Mesenchymal stem cell (in vitro differentiated cells and primary cell): ENCODE results near the gene ORMDL3.
A peak's percentile ranks its signal among the peaks of the same experiment; 100 is the strongest.

ENCODE experiments used
- DNase-seq: peaks from one replicate; pipeline ENCODE4 v3.0.0-alpha.2; 2013
- H2AFZ ChIP-seq: one replicate; pipeline ENCODE4 v1.6.1; 2013; ENCODE audit warnings: low read depth, mild to moderate bottlenecking, control low read depth, inconsistent platforms, low read length, moderate library complexity
- H2AK5ac ChIP-seq: 2 replicates; pipeline ENCODE4 v1.6.1; 2013; ENCODE audit warnings: low read length, moderate library complexity, mild to moderate bottlenecking, inconsistent platforms; ENCODE audit not compliant: severe bottlenecking
- H2BK120ac ChIP-seq: one replicate; pipeline ENCODE4 v1.6.1; 2013; ENCODE audit warnings: low read depth, mild to moderate bottlenecking, inconsistent platforms, low read length, moderate library complexity
- H2BK12ac ChIP-seq, 2 experiments: one replicate each; pipeline ENCODE4 v1.6.1; 2013; ENCODE audit warnings: inconsistent platforms in 2 of 2, low read length in 2 of 2, mild to moderate bottlenecking in 2 of 2, moderate library complexity in 2 of 2, control low read depth in 1 of 2
- H2BK15ac ChIP-seq: one replicate; pipeline ENCODE4 v1.6.1; 2013; ENCODE audit warnings: mild to moderate bottlenecking, low read depth, inconsistent platforms; ENCODE audit not compliant: poor library complexity, severe bottlenecking
- H2BK5ac ChIP-seq: 2 replicates; pipeline ENCODE4 v1.6.1; 2013; ENCODE audit warnings: low read depth, mild to moderate bottlenecking, low read length, control low read depth, inconsistent platforms; ENCODE audit not compliant: poor library complexity, severe bottlenecking
- H3K14ac ChIP-seq, 2 experiments: one replicate each; pipeline ENCODE4 v1.6.1; 2013; ENCODE audit warnings: inconsistent platforms in 2 of 2, low read length in 2 of 2, control low read depth in 1 of 2, mild to moderate bottlenecking in 1 of 2, moderate library complexity in 1 of 2
- H3K18ac ChIP-seq, 2 experiments: one replicate each; pipeline ENCODE4 v1.6.1; 2013; ENCODE audit warnings: inconsistent platforms in 2 of 2, low read length in 2 of 2, control low read depth in 1 of 2, low read depth in 1 of 2, mild to moderate bottlenecking in 1 of 2
- H3K23ac ChIP-seq, 2 experiments: one replicate each; pipeline ENCODE4 v1.6.1; 2013; ENCODE audit warnings: inconsistent platforms in 2 of 2, low read length in 2 of 2, mild to moderate bottlenecking in 2 of 2, moderate library complexity in 2 of 2, control low read depth in 1 of 2
- H3K27ac ChIP-seq: 2 replicates; pipeline ENCODE4 v1.5.1; 2013; ENCODE audit warnings: mild to moderate bottlenecking, moderate library complexity, low read length, control low read depth, inconsistent platforms; ENCODE audit not compliant: poor library complexity, severe bottlenecking
- H3K27me3 ChIP-seq, 2 experiments: 2 replicates each; pipeline versions ENCODE4 v1.6.1 to v1.7.0; 2013; ENCODE audit warnings: low read length in 2 of 2, mild to moderate bottlenecking in 2 of 2, moderate library complexity in 2 of 2, control low read depth in 1 of 2, inconsistent platforms in 1 of 2; ENCODE audit not compliant: control insufficient read depth in 1 of 2, insufficient read depth in 1 of 2
- H3K36me3 ChIP-seq, 2 experiments: 2 replicates each; pipeline versions ENCODE4 v1.6.1 to v1.7.0; 2013; ENCODE audit warnings: low read length in 2 of 2, control low read depth in 1 of 2, inconsistent platforms in 1 of 2, low read depth in 1 of 2, mild to moderate bottlenecking in 1 of 2; ENCODE audit not compliant: insufficient read depth in 2 of 2, control insufficient read depth in 1 of 2
- H3K4ac ChIP-seq, 2 experiments: one replicate each; pipeline ENCODE4 v1.6.1; 2013; ENCODE audit warnings: inconsistent platforms in 2 of 2, low read length in 2 of 2, mild to moderate bottlenecking in 2 of 2, moderate library complexity in 2 of 2, control low read depth in 1 of 2, low read depth in 1 of 2
- H3K4me1 ChIP-seq: 2 replicates; pipeline ENCODE4 v1.6.1; 2013; ENCODE audit warnings: low read depth, low read length, control low read depth; ENCODE audit not compliant: control insufficient read depth, insufficient read depth
- H3K4me2 ChIP-seq: 2 replicates; pipeline ENCODE4 v1.6.1; 2013; ENCODE audit warnings: low read length, mild to moderate bottlenecking, inconsistent platforms; ENCODE audit not compliant: poor library complexity, severe bottlenecking
- H3K4me3 ChIP-seq, 2 experiments: 2 replicates each; pipeline versions ENCODE4 v1.5.1 to v1.7.0; 2013; ENCODE audit warnings: low read length in 2 of 2, mild to moderate bottlenecking in 2 of 2, control low read depth in 1 of 2, low read depth in 1 of 2; ENCODE audit not compliant: insufficient read depth in 1 of 2
- H3K79me1 ChIP-seq: replicated peaks from 2 replicates; pipeline ENCODE4 v1.6.1; 2013; ENCODE audit warnings: mild to moderate bottlenecking, control low read depth, low read length, inconsistent platforms; ENCODE audit not compliant: poor library complexity, severe bottlenecking
- H3K9ac ChIP-seq: 2 replicates; pipeline ENCODE4 v1.7.0; 2013; ENCODE audit warnings: mild to moderate bottlenecking, low read length, moderate library complexity
- H3K9me3 ChIP-seq: 2 replicates; pipeline ENCODE4 v1.7.0; 2013; ENCODE audit warnings: mild to moderate bottlenecking, low read length; ENCODE audit not compliant: control insufficient read depth
- H4K8ac ChIP-seq: one replicate; pipeline ENCODE4 v1.6.1; 2013; ENCODE audit warnings: inconsistent platforms, mild to moderate bottlenecking, low read length, moderate library complexity
- H4K91ac ChIP-seq: one replicate; pipeline ENCODE4 v1.6.1; 2013; ENCODE audit warnings: mild to moderate bottlenecking, low read length, inconsistent platforms
- WGBS: methylation state at CpG from one replicate; pipeline ENCODE4 v1.1.7; 2013; ENCODE audit warnings: mixed read lengths; 5-methylcytosine and 5-hydroxymethylcytosine counted together

The ORMDL3 gene

DNA sequence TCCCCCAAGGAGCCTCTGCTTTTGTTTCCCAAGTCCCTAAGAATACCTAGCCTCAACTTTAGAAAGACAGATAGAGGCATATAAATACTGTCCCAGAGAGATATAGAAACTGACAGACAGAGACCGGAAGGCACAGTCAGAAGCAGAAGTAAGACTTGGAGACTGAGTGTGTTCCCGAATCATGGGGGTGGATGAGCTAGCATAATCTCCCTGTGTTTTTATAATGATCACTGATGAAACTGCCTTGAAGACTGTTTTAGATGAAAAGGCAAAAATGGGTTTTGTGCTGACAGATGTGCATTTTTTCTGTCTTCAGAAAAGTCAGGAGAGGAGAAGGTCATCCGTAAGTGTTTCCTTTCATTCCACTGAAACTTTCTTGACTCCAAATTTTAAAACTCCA is 44.9 kb upstream of the ORMDL3 start:
- H2AFZ ChIP-seq, result no peak overlapping the region
- no peak overlapping the region for H2BK5ac ChIP-seq
- no peaks in the 10 kb centered on the region for H3K36me3 ChIP-seq
- no peaks in the 10 kb centered on the region for H3K79me1 ChIP-seq
- no peak overlapping the region for H3K18ac ChIP-seq
- H3K4me1 ChIP-seq, result no peaks in the 10 kb centered on the region
- no peak overlapping the region for H3K27ac ChIP-seq
- peaks cover 4 to 44% of the 10 kb centered on the region in 2 experiments for H3K27me3 ChIP-seq
- no peak overlapping the region for H4K91ac ChIP-seq
- H2BK15ac ChIP-seq, result no peak overlapping the region
- no peak overlapping the region for H3K23ac ChIP-seq
- no peak overlapping the region for H2AK5ac ChIP-seq
- no peak overlapping the region for H4K8ac ChIP-seq
- H3K14ac ChIP-seq, result no peak overlapping the region
- no peak overlapping the region for H3K4me3 ChIP-seq
- peak overlapping the region; percentile 66 for H3K9ac ChIP-seq
- no peak overlapping the region for H3K4me2 ChIP-seq
- no peaks in the 10 kb centered on the region for H3K9me3 ChIP-seq
- no peak overlapping the region for H3K4ac ChIP-seq
- no peak overlapping the region for H2BK120ac ChIP-seq
- DNase-seq, result no peak
- WGBS, result 66% methylated on average over 3 of the region's 3 CpGs
- H2BK12ac ChIP-seq, result no peak overlapping the region

DNA sequence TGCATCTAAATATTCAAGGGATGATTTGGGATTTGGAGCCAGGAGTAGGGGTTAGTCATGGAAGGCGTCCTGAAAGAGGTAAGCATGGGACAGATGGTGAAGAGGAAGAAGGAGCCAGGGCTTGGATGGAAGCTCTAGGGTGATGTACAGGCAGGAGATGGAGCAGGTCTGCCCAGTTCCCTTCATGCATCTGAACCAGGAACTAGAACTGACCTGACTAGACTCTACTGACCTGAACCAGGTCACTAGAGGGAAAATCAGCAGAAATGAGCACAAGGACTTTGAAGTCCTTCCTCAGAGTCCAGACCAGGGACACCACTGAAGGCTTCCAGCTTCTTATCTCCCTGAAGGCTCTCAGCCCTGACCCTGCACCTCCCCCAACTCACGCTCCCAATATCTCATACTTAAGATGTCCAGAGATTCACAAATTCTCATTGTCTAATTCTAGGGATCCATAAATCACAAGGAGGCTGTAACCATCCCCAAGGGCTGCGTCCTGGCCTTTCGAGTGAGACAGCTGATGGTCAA is 43.7 kb upstream of the ORMDL3 start:
- 85% methylated on average over 4 of the region's 4 CpGs for WGBS
- no peaks in the 10 kb centered on the region for H3K4me1 ChIP-seq
- H2BK12ac ChIP-seq, result no peak overlapping the region
- no peak overlapping the region for H2BK5ac ChIP-seq
- no peak overlapping the region for H3K4ac ChIP-seq
- H3K79me1 ChIP-seq, result no peaks in the 10 kb centered on the region
- H2BK120ac ChIP-seq, result no peak overlapping the region
- H3K9me3 ChIP-seq, result no peaks in the 10 kb centered on the region
- H2AFZ ChIP-seq, result no peak overlapping the region
- H3K18ac ChIP-seq, result no peak overlapping the region
- H3K4me3 ChIP-seq, result no peak overlapping the region
- no peak overlapping the region for H3K14ac ChIP-seq
- H3K27ac ChIP-seq, result no peak overlapping the region
- H2AK5ac ChIP-seq, result no peak overlapping the region
- no peak overlapping the region for H3K4me2 ChIP-seq
- no peak for DNase-seq
- H2BK15ac ChIP-seq, result no peak overlapping the region
- peaks cover 4 to 55% of the 10 kb centered on the region in 2 experiments for H3K27me3 ChIP-seq
- H3K23ac ChIP-seq, result no peak overlapping the region
- no peaks in the 10 kb centered on the region for H3K36me3 ChIP-seq
- H3K9ac ChIP-seq, result no peak overlapping the region
- H4K8ac ChIP-seq, result no peak overlapping the region
- H4K91ac ChIP-seq, result no peak overlapping the region

DNA sequence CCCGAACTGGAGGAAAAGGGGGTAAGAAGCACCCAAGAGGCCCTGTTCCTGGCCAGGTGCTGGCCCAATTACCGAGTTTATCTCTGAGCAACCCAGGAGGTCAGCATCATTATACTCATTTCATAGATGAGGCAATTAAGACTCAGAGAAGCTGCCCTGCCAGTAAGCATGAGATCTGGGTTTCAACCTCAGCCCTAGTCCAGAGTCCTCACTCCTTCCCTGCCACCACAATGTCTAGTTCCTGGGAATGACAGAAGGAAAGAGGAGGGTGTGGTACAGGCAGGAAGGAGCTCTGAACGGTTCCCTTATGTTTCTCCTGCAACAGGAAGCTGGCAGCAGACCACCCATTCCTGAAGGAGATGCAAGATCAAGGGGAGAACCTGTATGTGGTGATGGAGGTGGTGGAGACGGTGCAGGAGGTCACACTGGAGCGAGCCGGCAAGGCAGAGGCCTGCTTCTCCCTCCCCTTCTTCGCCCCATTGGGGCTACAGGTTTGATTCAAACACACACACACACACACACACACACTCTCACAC is 42.8 kb upstream of the ORMDL3 start:
- Histone ChIP-seq H4K8ac (no peak overlapping the region), H2AFZ (no peak overlapping the region)
- WGBS, result 73% methylated on average over 6 of the region's 7 CpGs

GRCh38 chr17:39969375-39969774 is 42.0 kb upstream of the ORMDL3 start:
- no peak overlapping the region for H3K14ac ChIP-seq
- WGBS, result 88% methylated on average over 6 of the region's 6 CpGs
- H3K4me1 ChIP-seq, result no peaks in the 10 kb centered on the region

More for the DNA sequence above, 42.8 kb upstream of the ORMDL3 start:
- Histone ChIP-seq H3K4me3 (no peak overlapping the region), H2BK15ac (no peak overlapping the region), H3K18ac (no peak overlapping the region), H2BK120ac (no peak overlapping the region), H3K23ac (no peak overlapping the region), H3K9me3 (no peaks in the 10 kb centered on the region), H2BK5ac (no peak overlapping the region), H3K9ac (no peak overlapping the region), H3K4me2 (no peak overlapping the region), H3K4me1 (no peaks in the 10 kb centered on the region), H3K4ac (no peak overlapping the region), H4K91ac (no peak overlapping the region), H3K79me1 (no peaks in the 10 kb centered on the region), H2AK5ac (no peak overlapping the region), H3K27me3 (peaks cover 4 to 63% of the 10 kb centered on the region in 2 experiments), H3K36me3 (no peaks in the 10 kb centered on the region), H3K14ac (no peak overlapping the region), H3K27ac (no peak overlapping the region), H2BK12ac (no peak overlapping the region)
- DNase-seq, result no peak

More at GRCh38 chr17:39969375-39969774, 42.0 kb upstream of the ORMDL3 start:
- H3K27me3 ChIP-seq, result peaks cover 6 to 64% of the 10 kb centered on the region in 2 experiments
- no peak overlapping the region for H3K27ac ChIP-seq
- no peak overlapping the region for H3K18ac ChIP-seq
- no peak overlapping the region for H2BK5ac ChIP-seq
- no peak for DNase-seq
- H3K79me1 ChIP-seq, result no peaks in the 10 kb centered on the region
- no peaks in the 10 kb centered on the region for H3K36me3 ChIP-seq
- no peak overlapping the region for H2BK12ac ChIP-seq
- H3K4ac ChIP-seq, result no peak overlapping the region
- no peak overlapping the region for H3K23ac ChIP-seq
- H4K91ac ChIP-seq, result no peak overlapping the region
- H2AFZ ChIP-seq, result no peak overlapping the region
- H2BK15ac ChIP-seq, result no peak overlapping the region
- no peak overlapping the region for H3K4me2 ChIP-seq
- H3K4me3 ChIP-seq, result no peak overlapping the region
- H3K9ac ChIP-seq, result no peak overlapping the region
- H4K8ac ChIP-seq, result no peak overlapping the region
- no peaks in the 10 kb centered on the region for H3K9me3 ChIP-seq
- no peak overlapping the region for H2AK5ac ChIP-seq
- no peak overlapping the region for H2BK120ac ChIP-seq
